CD4-positive, alpha-beta T cell (primary cell): ENCODE measurements around the gene LCA5L. TPM values are rescaled to one million over a fixed set of nuclear protein-coding genes. Genes with fewer than 3 reads are reported as not detected.

ENCODE experiments used
- ATAC-seq: fragments of 200-7000 bp; cut with Tn5 transposase; one replicate; pipeline ENCODE4 v1.10.0; 2022; ENCODE audit warnings: mild to moderate bottlenecking; ENCODE audit not compliant: poor library complexity
- CTCF ChIA-PET: fragments of 350-600 bp; sonication (Branson Sonifier 250); formaldehyde crosslinking; loops from one replicate; lab custom pipeline; 2021; ENCODE audit warnings: antibody characterized with exemption, inconsistent platforms; lab: Charles Lee
- POLR2A ChIA-PET: fragments of 350-600 bp; sonication (Branson Sonifier 250); formaldehyde crosslinking; loops from one replicate; lab custom pipeline; 2021; ENCODE audit warnings: antibody characterized with exemption, inconsistent platforms; lab: Charles Lee
- DNase-seq, 14 experiments: peaks; one replicate each; pipeline ENCODE4 v3.0.0-alpha.2; 2013 to 2020; ENCODE audit warnings: mixed read lengths in 2 of 14
- H3K27ac ChIP-seq, 2 donors: one replicate each; pipeline versions ENCODE4 v1.5.1 to v1.7.0; 2013; ENCODE audit warnings: low read length in 2 of 2, low read depth in 1 of 2, mild to moderate bottlenecking in 1 of 2
- H3K27me3 ChIP-seq, 2 experiments: 1 replicate in 1 of 2; 2 replicates in 1 of 2; pipeline versions ENCODE4 v1.6.1 to v1.7.0; 2013; ENCODE audit warnings: low read length in 2 of 2, control low read depth in 1 of 2, mild to moderate bottlenecking in 1 of 2, moderate library complexity in 1 of 2; ENCODE audit not compliant: insufficient read depth in 2 of 2, control insufficient read depth in 1 of 2
- H3K36me3 ChIP-seq: one replicate; pipeline ENCODE4 v1.6.1; 2013; ENCODE audit warnings: low read length, control low read depth; ENCODE audit not compliant: insufficient read depth
- H3K4me1 ChIP-seq: one replicate; pipeline ENCODE4 v1.6.1; 2013; ENCODE audit warnings: low read length, control low read depth; ENCODE audit not compliant: insufficient read depth
- H3K4me3 ChIP-seq: one replicate; pipeline ENCODE4 v1.5.1; 2013; ENCODE audit warnings: mild to moderate bottlenecking, low read length, moderate library complexity
- H3K9me3 ChIP-seq, 2 experiments: 1 replicate in 1 of 2; 2 replicates in 1 of 2; pipeline versions ENCODE4 v1.6.1 to v1.7.0; 2013; ENCODE audit warnings: low read length in 2 of 2, mild to moderate bottlenecking in 2 of 2, control low read depth in 1 of 2, moderate library complexity in 1 of 2; ENCODE audit not compliant: control insufficient read depth in 1 of 2, insufficient read depth in 1 of 2
- H3K27ac Mint-ChIP-seq: one replicate; pipeline ENCODE4 v1.8.0; 2020; ENCODE audit warnings: mixed read lengths
- H3K27me3 Mint-ChIP-seq: one replicate; pipeline ENCODE4 v1.8.0; 2021; ENCODE audit warnings: mixed read lengths
- H3K36me3 Mint-ChIP-seq: one replicate; pipeline ENCODE4 v1.8.0; 2021; ENCODE audit warnings: low read depth, mixed read lengths
- H3K4me1 Mint-ChIP-seq: one replicate; pipeline ENCODE4 v1.8.0; 2021; ENCODE audit warnings: low read depth, mixed read lengths
- H3K4me3 Mint-ChIP-seq: one replicate; pipeline ENCODE4 v1.8.0; 2020; ENCODE audit warnings: mild to moderate bottlenecking, mixed read lengths
- H3K9me3 Mint-ChIP-seq: one replicate; pipeline ENCODE4 v1.8.0; 2020; ENCODE audit warnings: mixed read lengths
- CTCF ChIP-seq: fragments of 200-600 bp; IDR thresholded peaks from one replicate; pipeline ENCODE4 v1.8.0; 2022; ENCODE audit warnings: antibody characterized with exemption, mild to moderate bottlenecking
- intact Hi-C, 2 experiments: fragments of 100-400 bp; cut with DNase I in 1 of 2; cut with micrococcal nuclease in 1 of 2; formaldehyde crosslinking; loops; one replicate each; pipeline versions ENCODE4 v1.15.1 to v1.9.0; 2023 to 2025; cut with DNase I, micrococcal nuclease
- total RNA-seq, 174 experiments: library from RNA in 2 of 174; stranded (reverse) in 2 of 174; gene quantifications; one replicate each; pipeline ENCODE4 v1.2.3 and lab custom pipeline; 2021 to 2026

Gene LCA5L
- total RNA-seq, 2 experiments from 2014 or later = 0.17 TPM; not detected in 1

DNA sequence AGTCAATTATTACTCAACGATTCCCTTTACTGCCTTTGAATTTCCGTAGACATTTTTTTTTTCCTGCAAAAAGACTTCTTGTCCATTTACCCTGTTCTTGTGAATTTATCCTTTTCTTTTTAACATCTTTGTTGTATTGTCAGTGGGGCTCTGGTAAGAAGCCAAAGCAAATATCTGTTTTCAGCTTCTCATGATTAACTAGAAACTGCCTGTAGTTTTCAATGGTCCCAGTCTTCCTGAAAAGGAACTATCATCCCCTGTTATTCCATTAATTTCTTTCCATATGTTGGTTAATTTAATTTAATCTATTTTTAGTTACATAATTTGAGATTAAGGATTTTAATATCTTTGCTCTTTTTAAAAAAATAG, 34.2 kb upstream of the LCA5L start:
- Mint-ChIP-seq H3K4me3 (no peak overlapping the region), H3K27me3 (no peaks in the 10 kb centered on the region), H3K36me3 (no peaks in the 10 kb centered on the region), H3K4me1 (no peaks in the 10 kb centered on the region), H3K9me3 (no peaks in the 10 kb centered on the region), H3K27ac (no peak overlapping the region)
- Histone ChIP-seq H3K4me3 (no peak overlapping the region), H3K4me1 (no peaks in the 10 kb centered on the region), H3K36me3 (no peaks in the 10 kb centered on the region), H3K9me3 (no peaks in the 10 kb centered on the region), H3K27ac (no peak overlapping the region), H3K27me3 (no peaks in the 10 kb centered on the region)
- intact Hi-C loops = no loop called here
- CTCF ChIA-PET = no interaction called here
- DNase-seq = no peak
- TF ChIP-seq CTCF = no peak
- no peak for ATAC-seq
- POLR2A ChIA-PET = no interaction called here

- Histone ChIP-seq H3K36me3 (no peaks in the 10 kb centered on the region), H3K27ac (no peak overlapping the region), H3K27me3 (no peaks in the 10 kb centered on the region), H3K4me1 (no peaks in the 10 kb centered on the region), H3K4me3 (no peak overlapping the region), H3K9me3 (no peaks in the 10 kb centered on the region)
- H3K27ac Mint-ChIP-seq = no peak overlapping the region
- no peak overlapping the region for H3K4me3 Mint-ChIP-seq
- no peak for TF ChIP-seq CTCF
- ATAC-seq = no peak
- no peaks in the 10 kb centered on the region for H3K9me3 Mint-ChIP-seq
- DNase-seq = no peak
- CTCF ChIA-PET = no interaction called here
- H3K4me1 Mint-ChIP-seq = no peaks in the 10 kb centered on the region
- H3K27me3 Mint-ChIP-seq = no peaks in the 10 kb centered on the region
- no peaks in the 10 kb centered on the region for H3K36me3 Mint-ChIP-seq
- intact Hi-C loops = no loop called here
- POLR2A ChIA-PET = no interaction called here
These were observed 33.7 kb upstream of the LCA5L start for GRCh38 chr21:39479164-39479813.

GRCh38 chr21:39474611-39475010, 29.0 kb upstream of the LCA5L start:
- Mint-ChIP-seq H3K27me3 (no peaks in the 10 kb centered on the region), H3K4me1 (no peaks in the 10 kb centered on the region), H3K36me3 (no peaks in the 10 kb centered on the region), H3K4me3 (no peak overlapping the region), H3K27ac (no peak overlapping the region), H3K9me3 (no peaks in the 10 kb centered on the region)
- H3K27me3 ChIP-seq = no peaks in the 10 kb centered on the region
- no peak for ATAC-seq
- no peaks in the 10 kb centered on the region for H3K9me3 ChIP-seq
- no peak for DNase-seq
- CTCF ChIA-PET = no interaction called here
- no peak overlapping the region for H3K4me3 ChIP-seq
- POLR2A ChIA-PET = no interaction called here
- no peaks in the 10 kb centered on the region for H3K36me3 ChIP-seq
- no peak for TF ChIP-seq CTCF
- intact Hi-C loops = loop anchor here in 1 of 2 experiments (5.0 kb wide), 1 partner anchor 612 kb away; no protein-coding TSS in a partner anchor
- no peaks in the 10 kb centered on the region for H3K4me1 ChIP-seq
- no peak overlapping the region for H3K27ac ChIP-seq
